ENCODE data around the gene CD226. TPM values are rescaled to one million over a fixed set of nuclear protein-coding genes. Genes with fewer than 3 reads are reported as not detected.
A peak's percentile ranks its signal among the peaks of the same experiment; 100 is the strongest.

Gene CD226
- total and polyA plus RNA-seq, 10 of the 15 experiments (the other 5 are each of a cell fraction or from before 2014, with no cell fraction given) = 12.9 to 68.8 (median 47.3) TPM

DNA sequence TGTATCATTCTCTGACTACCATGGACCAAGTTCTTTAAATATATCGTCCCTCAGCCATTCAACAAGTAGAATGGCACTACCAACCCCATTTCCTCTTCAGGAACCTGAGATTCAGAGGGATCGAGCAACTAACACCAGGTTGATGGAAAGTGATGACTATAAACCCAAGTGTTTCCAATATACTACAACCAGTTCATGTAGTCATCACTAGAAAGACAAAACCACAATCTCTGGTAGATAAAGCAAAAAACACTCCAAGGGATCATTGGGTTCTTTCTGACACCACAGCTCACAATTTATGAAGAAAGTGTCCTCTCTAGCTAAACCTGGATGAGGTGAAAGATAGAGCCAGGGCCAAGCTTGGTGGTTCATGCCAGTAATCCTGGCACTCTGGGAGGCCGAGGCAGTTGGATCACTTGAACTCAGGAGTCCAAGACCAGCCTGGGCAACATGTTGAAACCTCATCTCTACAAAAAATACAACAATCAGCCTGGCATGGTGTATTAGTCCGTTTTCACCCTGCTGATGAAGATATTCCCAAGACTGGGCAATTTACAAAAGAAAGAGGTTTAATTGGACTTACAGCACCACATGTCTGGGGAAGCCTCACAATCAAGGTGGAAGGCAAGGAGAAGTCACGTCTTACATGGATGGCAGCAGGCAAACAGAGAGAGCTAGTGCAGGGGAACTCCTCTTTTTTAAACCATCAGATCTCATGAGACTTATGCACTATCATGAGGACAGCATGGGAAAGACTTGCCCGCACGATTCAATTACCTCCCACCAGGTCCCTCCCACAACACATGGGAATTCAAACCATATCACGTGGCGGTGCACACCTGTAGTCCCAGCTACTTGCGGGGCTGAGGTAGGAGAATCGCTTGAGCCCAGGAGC lies 2.2 kb downstream of the CD226 start (continued):
- peak; percentile 91 for TF ChIP-seq RUNX3 (IDR thresholded peaks at IDR 0.05; ENCODE audit: low read length)
- TF ChIP-seq TAF1 (IDR thresholded peaks at IDR 0.05; ENCODE audit: borderline replicate concordance, low read depth, low read length) = peak; percentile 55
- peak; percentile 41; the same call in 1 of the 2 replicates for TF ChIP-seq JUNB (IDR thresholded peaks at IDR 0.05)
- TF ChIP-seq YY1 (IDR thresholded peaks at IDR 0.05; ENCODE audit: low read depth, low read length) = 0 out of 2 replicates have a peak, but pooled peaks have one; percentile 46

DNA sequence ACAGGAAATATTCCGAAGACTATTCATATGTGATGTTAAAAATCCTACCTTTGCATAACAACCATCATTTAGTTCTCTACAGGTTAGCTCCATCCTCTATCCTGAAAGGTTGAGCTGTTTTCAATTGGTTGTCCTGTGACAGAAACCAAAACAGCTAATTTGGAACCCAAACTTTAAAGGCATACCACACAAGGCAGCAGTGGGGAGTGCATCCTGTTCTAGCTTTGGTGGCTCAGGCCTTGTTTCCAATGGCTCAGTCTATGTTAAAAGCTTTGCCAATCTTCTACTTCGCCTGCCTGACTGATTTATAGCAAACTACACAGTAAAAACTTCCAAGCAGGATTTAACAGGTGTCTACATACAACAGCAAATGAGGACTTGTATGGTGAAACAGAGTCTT lies 3.2 kb downstream of the CD226 start:
- Histone ChIP-seq H3K4me2 (ENCODE audit: control insufficient read depth, insufficient read depth) (peak overlapping the region; percentile 87), H3K4me3 (peak overlapping the region; percentile 53), H3K27me3 (replicated peaks in 1 of 2; ENCODE audit: control insufficient read depth in 2 of 2, insufficient read depth in 2 of 2, low read length in 1 of 2) (no peaks in the 10 kb centered on the region), H3K9ac (ENCODE audit: control insufficient read depth, insufficient read depth, low read length) (peak overlapping the region; percentile 73), H3K9me3 (replicated peaks; ENCODE audit: control insufficient read depth, insufficient read depth, low read length) (peaks cover 33% of the 10 kb centered on the region), H2AFZ (ENCODE audit: control insufficient read depth, low read depth, low read length) (no peak overlapping the region), H3K27ac (ENCODE audit: control insufficient read depth, insufficient read depth) (peak overlapping the region; percentile 80), H3K36me3 (ENCODE audit: control insufficient read depth in 2 of 2, insufficient read depth in 2 of 2, low read length in 1 of 2) (peaks cover 0 to 24% of the 10 kb centered on the region in 2 experiments; a peak in 2 of 4 replicates), H4K20me1 (ENCODE audit: control insufficient read depth, insufficient read depth) (no peaks in the 10 kb centered on the region), H3K4me1 (ENCODE audit: control insufficient read depth, insufficient read depth, low read length) (peaks cover 30% of the 10 kb centered on the region), H3K79me2 (ENCODE audit: control insufficient read depth, insufficient read depth, low read length) (peaks cover 75% of the 10 kb centered on the region)
- ATAC-seq (peak; percentile 13), FAIRE-seq (no peak), DNase-seq (ENCODE audit: low read depth, low spot score) (no peak)
- ChIA-PET POLR2A (interaction anchor here (0.7 to 1.2 kb wide), 2 partner anchors 56 to 87 kb away, joined by 3 to 5 read pairs; no protein-coding TSS in a partner anchor), CTCF (interaction anchor here (1.2 to 2.1 kb wide), 3 partner anchors 9 to 45 kb away, joined by 3 to 9 read pairs (median 4); no protein-coding TSS in a partner anchor), SMC1A (ENCODE audit: uncharacterized antibody, unreplicated experiment) (interaction anchor here (0.8 to 2.1 kb wide), 10 partner anchors 9 to 126 kb away, joined by 3 to 7 read pairs (median 5); no protein-coding TSS in a partner anchor), RAD21 (ENCODE audit: unreplicated experiment) (interaction anchor here (1.5 kb wide), 1 partner anchor 14 kb away, joined by 5 read pairs; no protein-coding TSS in a partner anchor)
- in situ Hi-C loops (cut with MboI) = no loop called here
- WGBS (ENCODE audit: insufficient coverage, insufficient replicate concordance, low lambda C conversion rate, missing lambda C conversion rate) = 95% methylated on average over 2 of the region's 2 CpGs
- intact Hi-C loops (cut with micrococcal nuclease; ENCODE audit: unreplicated experiment) = no loop called here
- no TSS peak for BruUV-seq (replicated peaks)
- TF ChIP-seq POLR2A (IDR thresholded peaks at IDR 0.05; ENCODE audit: low read depth, low read length) (peak; percentile 72), IKZF2 (IDR thresholded peaks at IDR 0.05) (no peak), RUNX3 (IDR thresholded peaks at IDR 0.05; ENCODE audit: low read length) (peak; percentile 53), POU2F2 (IDR thresholded peaks at IDR 0.05; ENCODE audit: borderline replicate concordance, low read depth, low read length) (no peak; the same call in 2 of the 3 replicates), POLR2AphosphoS5 (IDR thresholded peaks at IDR 0.05; ENCODE audit: low read length) (peak; percentile 74), TAF1 (IDR thresholded peaks at IDR 0.05; ENCODE audit: borderline replicate concordance, low read depth, low read length) (peak; percentile 58; the same call in 1 of the 2 replicates), JUND (IDR thresholded peaks at IDR 0.05; ENCODE audit: low read depth, low read length) (no peak)
